NB4 (cell line): ENCODE data around the gene BCAR3.

Experiments used
- MYC ChIP-seq: IDR thresholded peaks from 2 replicates; pipeline ENCODE4 v1.6.1; 2011; ENCODE audit warnings: low read depth, low read length
- POLR2A ChIP-seq: IDR thresholded peaks from 2 replicates; pipeline ENCODE4 v1.6.1; 2011; ENCODE audit warnings: mild to moderate bottlenecking; ENCODE audit not compliant: insufficient read length; ENCODE audit errors: extremely low read depth
- TF ChIP-seq, protein P1 (sequence below): IDR thresholded peaks from one replicate; pipeline ENCODE4 v1.5.1; 2012; ENCODE audit warnings: low read depth, low read length
- TF ChIP-seq, protein P2 (sequence below): IDR thresholded peaks from 2 replicates; pipeline ENCODE4 v1.6.1; 2011; ENCODE audit warnings: low read depth, low read length

DNA sequence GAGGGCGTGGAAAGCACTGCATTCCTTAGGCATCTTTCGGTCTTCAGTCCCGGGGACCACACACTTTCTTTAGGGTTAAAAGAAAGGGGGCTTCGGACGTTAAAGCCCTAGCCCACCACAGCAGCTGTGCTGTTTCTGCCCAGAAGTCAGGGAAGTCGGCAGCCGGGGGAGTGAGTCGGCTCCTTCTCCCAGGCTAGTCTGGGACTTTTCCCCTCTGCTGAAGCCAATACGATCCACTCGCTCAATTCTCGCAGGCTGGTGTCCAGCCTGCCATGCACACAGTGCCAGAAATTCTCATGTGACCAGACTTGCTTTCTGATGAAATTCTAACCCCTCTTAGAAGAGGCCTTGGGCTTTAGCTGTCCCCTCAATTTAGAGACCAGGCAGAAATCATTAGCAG, 67.7 kb downstream of the BCAR3 start:
- TF ChIP-seq, protein P1, sequence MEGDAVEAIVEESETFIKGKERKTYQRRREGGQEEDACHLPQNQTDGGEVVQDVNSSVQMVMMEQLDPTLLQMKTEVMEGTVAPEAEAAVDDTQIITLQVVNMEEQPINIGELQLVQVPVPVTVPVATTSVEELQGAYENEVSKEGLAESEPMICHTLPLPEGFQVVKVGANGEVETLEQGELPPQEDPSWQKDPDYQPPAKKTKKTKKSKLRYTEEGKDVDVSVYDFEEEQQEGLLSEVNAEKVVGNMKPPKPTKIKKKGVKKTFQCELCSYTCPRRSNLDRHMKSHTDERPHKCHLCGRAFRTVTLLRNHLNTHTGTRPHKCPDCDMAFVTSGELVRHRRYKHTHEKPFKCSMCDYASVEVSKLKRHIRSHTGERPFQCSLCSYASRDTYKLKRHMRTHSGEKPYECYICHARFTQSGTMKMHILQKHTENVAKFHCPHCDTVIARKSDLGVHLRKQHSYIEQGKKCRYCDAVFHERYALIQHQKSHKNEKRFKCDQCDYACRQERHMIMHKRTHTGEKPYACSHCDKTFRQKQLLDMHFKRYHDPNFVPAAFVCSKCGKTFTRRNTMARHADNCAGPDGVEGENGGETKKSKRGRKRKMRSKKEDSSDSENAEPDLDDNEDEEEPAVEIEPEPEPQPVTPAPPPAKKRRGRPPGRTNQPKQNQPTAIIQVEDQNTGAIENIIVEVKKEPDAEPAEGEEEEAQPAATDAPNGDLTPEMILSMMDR: no peak
- no peak for TF ChIP-seq POLR2A
- TF ChIP-seq MYC: no peak
- TF ChIP-seq, protein P2, sequence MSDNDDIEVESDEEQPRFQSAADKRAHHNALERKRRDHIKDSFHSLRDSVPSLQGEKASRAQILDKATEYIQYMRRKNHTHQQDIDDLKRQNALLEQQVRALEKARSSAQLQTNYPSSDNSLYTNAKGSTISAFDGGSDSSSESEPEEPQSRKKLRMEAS: no peak
